Kidney (tissue), 14 donors: Measurements from ENCODE around the gene RPTN. TPM values are rescaled to one million over a fixed set of nuclear protein-coding genes. Genes with fewer than 3 reads are reported as not detected.
A peak's percentile ranks its signal among the peaks of the same experiment; 100 is the strongest.

Source experiments
- DNase-seq, 5 donors: peaks; one replicate each; pipeline ENCODE4 v3.0.0-alpha.2; 2013 to 2020
- FAIRE-seq: peaks from 2 replicates; lab custom pipeline; 2012; peaks lifted over from hg19 to GRCh38; lab: Jason Lieb, UNC
- H3K27ac ChIP-seq, 2 donors: one replicate each; pipeline ENCODE4 v1.7.0; 2013; ENCODE audit warnings: low read depth in 2 of 2, low read length in 2 of 2, inconsistent platforms in 1 of 2
- H3K27me3 ChIP-seq: one replicate; pipeline ENCODE4 v1.7.1; 2013; ENCODE audit warnings: low read length, inconsistent platforms; ENCODE audit not compliant: control insufficient read depth, insufficient read depth
- H3K36me3 ChIP-seq, 3 donors: one replicate each; pipeline versions ENCODE4 v1.7.0 to v1.7.1; 2013; ENCODE audit warnings: low read length in 3 of 3, control low read depth in 1 of 3, inconsistent platforms in 1 of 3; ENCODE audit not compliant: insufficient read depth in 3 of 3, control insufficient read depth in 2 of 3
- H3K4me1 ChIP-seq, 3 donors: one replicate each; pipeline versions ENCODE4 v1.7.0 to v1.7.1; 2013; ENCODE audit warnings: low read length in 3 of 3, inconsistent platforms in 1 of 3, low read depth in 1 of 3; ENCODE audit not compliant: control insufficient read depth in 2 of 3, insufficient read depth in 2 of 3
- H3K4me3 ChIP-seq, 3 donors: one replicate each; pipeline versions ENCODE4 v1.7.0 to v1.8.1; 2013; ENCODE audit warnings: low read length in 3 of 3, control low read depth in 1 of 3, inconsistent platforms in 1 of 3
- H3K9ac ChIP-seq, 3 donors: one replicate each; pipeline versions ENCODE4 v1.7.0 to v1.7.1; 2013; ENCODE audit warnings: low read length in 3 of 3, control low read depth in 1 of 3, inconsistent platforms in 1 of 3
- H3K9me3 ChIP-seq, 3 donors: one replicate each; pipeline versions ENCODE4 v1.7.0 to v1.7.1; 2013; ENCODE audit warnings: low read length in 3 of 3, control low read depth in 1 of 3, inconsistent platforms in 1 of 3; ENCODE audit not compliant: control insufficient read depth in 2 of 3, insufficient read depth in 1 of 3
- CTCF ChIP-seq: IDR thresholded peaks from 3 replicates; pipeline ENCODE4 v1.5.1; 2012; ENCODE audit warnings: mild to moderate bottlenecking, moderate library complexity, borderline replicate concordance; ENCODE audit not compliant: insufficient read depth; ENCODE audit errors: extremely low read depth
- intact Hi-C: fragments of 100-400 bp; cut with DNase I; formaldehyde crosslinking; loops from one replicate; pipeline ENCODE4 v1.11.1; 2022
- polyA plus RNA-seq: library from polyadenylated mRNA; stranded (reverse); fragments of 350-450 nt; fragmentation: Illumina TruSeq; extraction: RNeasy Lipid Tissue Mini Kit (QIAGEN cat#74804); gene quantifications from one replicate; pipeline ENCODE4 v1.2.3, GENCODE V29; 2014; ENCODE audit warnings: low read depth, low replicate concordance; ENCODE audit not compliant: insufficient read depth
- total RNA-seq: library from RNA; stranded (reverse); fragmentation: NEBNext Ultra II Directional; extraction: Animal tissue kit (Norgen Biotek cat#: 25700); gene quantifications from one replicate; pipeline ENCODE4 v1.2.1, GENCODE V29; 2021
- donor health status: control.
- donor health status: control.
- donor health status: control.
- donor health status: control.
- donor health status: control.
- donor health status: DM: yes; HTN: yes; CAD: no.
- donor health status: Normal renal cell carcinoma (clear cell type).

The RPTN gene
- total and polyA plus RNA-seq, 2 donors from 2014 or later, result not detected

GRCh38 chr1:152110860-152111514, 48.0 kb downstream of the RPTN start:
- FAIRE-seq (no peak), DNase-seq (peak; percentile 60 to 77 (median 62))
- intact Hi-C loops, result no loop called here
- Histone ChIP-seq H3K4me1 (peaks cover 0 to 18% (median 0%) of the 10 kb centered on the region in 3 donors), H3K36me3 (no peaks in the 10 kb centered on the region), H3K9me3 (peaks cover 0 to 3% (median 0%) of the 10 kb centered on the region in 3 donors), H3K9ac (no peak overlapping the region), H3K4me3 (peak overlapping the region in 2 of 3 donors; percentile 51 to 55), H3K27ac (no peak overlapping the region), H3K27me3 (peaks cover 71% of the 10 kb centered on the region)
- no peak for TF ChIP-seq CTCF

DNA sequence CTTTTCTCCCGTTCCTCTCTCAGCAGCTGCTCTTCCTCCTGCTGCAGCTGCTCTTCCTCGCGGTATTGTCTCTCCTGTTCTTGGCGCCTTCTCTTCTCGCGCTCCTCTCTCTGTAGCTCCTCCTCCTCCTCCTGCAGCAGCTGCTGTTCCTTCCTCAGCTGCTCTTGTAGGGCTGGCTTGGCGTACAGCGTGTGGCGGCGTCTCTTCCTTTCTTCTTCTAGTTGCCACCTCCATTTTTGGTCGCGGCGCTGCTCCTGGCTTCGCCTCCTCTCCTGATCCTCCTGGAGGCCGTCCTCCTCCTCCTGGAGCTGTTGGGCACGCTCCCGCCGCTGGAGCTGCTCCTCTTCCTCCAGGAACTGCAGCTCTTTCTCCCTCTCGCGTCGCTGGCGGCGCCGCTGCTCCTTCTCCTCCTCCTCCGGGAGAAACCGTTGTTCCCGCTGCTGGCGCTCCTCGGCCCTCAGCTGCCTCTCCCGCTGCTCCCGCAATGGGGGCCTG, 48.6 kb downstream of the RPTN start:
- Histone ChIP-seq H3K9me3 (peaks cover 0 to 3% (median 0%) of the 10 kb centered on the region in 3 donors), H3K36me3 (no peaks in the 10 kb centered on the region), H3K27me3 (peaks cover 73% of the 10 kb centered on the region), H3K4me1 (peaks cover 0 to 18% (median 0%) of the 10 kb centered on the region in 3 donors), H3K9ac (no peak overlapping the region), H3K27ac (no peak overlapping the region), H3K4me3 (peak overlapping the region; percentile 33 to 55 (median 51))
- DNase-seq (peak in 3 of 5 donors; percentile 46 to 67 (median 48)), FAIRE-seq (no peak)
- no peak for TF ChIP-seq CTCF
- intact Hi-C loops, result no loop called here

DNA sequence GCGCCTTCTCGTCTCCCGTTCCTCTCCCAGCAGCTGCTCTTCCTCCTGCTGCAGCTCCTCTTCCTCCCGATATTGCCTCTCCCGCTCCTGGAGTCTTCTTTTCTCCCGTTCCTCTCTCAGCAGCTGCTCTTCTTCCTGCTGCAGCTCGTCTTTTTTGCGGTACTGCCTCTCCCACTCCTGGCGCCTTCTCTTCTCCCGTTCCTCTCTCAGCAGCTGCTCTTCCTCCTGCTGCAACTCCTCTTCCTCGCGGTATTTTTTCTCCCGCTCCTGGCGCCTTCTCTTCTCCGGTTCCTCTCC, 49.1 kb downstream of the RPTN start:
- FAIRE-seq (no peak), DNase-seq (peak in 1 of 5 donors; percentile 27)
- Histone ChIP-seq H3K36me3 (no peaks in the 10 kb centered on the region), H3K27me3 (peaks cover 72% of the 10 kb centered on the region), H3K9ac (no peak overlapping the region), H3K27ac (no peak overlapping the region), H3K4me1 (peaks cover 0 to 18% (median 0%) of the 10 kb centered on the region in 3 donors), H3K4me3 (peak overlapping the region in 2 of 3 donors; percentile 51 to 55), H3K9me3 (peaks cover 0 to 3% (median 0%) of the 10 kb centered on the region in 3 donors)
- intact Hi-C loops, result no loop called here
- no peak for TF ChIP-seq CTCF
